Subcutaneous adipose tissue (tissue), 4 donors: ENCODE results near the gene AICDA. TPM values are rescaled to one million over a fixed set of nuclear protein-coding genes. Genes with fewer than 3 reads are reported as not detected.

ENCODE experiments used
- total RNA-seq, 4 donors: library from RNA; depleted of rRNA; stranded (reverse); fragments of >200 nt; gene quantifications; one replicate each; pipeline ENCODE4 v1.1.0, GENCODE V29; 2016
- TF ChIP-seq, protein P1 (sequence below): fragments of 450-650 bp; IDR thresholded peaks from one replicate; pipeline ENCODE4 v1.5.1; 2016; ENCODE audit warnings: low read depth, mild to moderate bottlenecking, control low read depth, antibody characterized with exemption, moderate library complexity

Gene AICDA
- total RNA-seq, 4 donors from 2014 or later, result 1.0 to 4.8 (median 3.9) TPM; not detected in 1

DNA sequence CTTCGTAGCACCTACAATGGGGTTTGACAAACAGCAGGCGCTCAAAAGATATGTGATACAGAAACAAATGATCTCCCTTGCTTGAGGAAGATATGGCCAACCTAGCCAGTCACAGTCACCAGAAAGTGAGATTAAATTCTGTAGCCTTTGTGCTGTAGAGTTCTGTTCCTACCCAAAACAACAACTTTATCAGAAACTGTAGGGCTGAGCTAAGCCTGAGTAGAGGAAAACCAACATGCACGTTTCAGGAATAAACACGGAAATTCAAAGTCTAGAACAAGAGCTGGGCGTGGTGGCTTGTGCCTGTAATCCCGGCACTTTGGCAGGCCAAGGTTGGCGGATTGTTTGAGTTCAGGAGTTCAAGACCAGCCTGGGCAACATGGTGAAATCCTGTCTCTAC lies 23.0 kb downstream of the AICDA start:
- TF ChIP-seq, protein P1, sequence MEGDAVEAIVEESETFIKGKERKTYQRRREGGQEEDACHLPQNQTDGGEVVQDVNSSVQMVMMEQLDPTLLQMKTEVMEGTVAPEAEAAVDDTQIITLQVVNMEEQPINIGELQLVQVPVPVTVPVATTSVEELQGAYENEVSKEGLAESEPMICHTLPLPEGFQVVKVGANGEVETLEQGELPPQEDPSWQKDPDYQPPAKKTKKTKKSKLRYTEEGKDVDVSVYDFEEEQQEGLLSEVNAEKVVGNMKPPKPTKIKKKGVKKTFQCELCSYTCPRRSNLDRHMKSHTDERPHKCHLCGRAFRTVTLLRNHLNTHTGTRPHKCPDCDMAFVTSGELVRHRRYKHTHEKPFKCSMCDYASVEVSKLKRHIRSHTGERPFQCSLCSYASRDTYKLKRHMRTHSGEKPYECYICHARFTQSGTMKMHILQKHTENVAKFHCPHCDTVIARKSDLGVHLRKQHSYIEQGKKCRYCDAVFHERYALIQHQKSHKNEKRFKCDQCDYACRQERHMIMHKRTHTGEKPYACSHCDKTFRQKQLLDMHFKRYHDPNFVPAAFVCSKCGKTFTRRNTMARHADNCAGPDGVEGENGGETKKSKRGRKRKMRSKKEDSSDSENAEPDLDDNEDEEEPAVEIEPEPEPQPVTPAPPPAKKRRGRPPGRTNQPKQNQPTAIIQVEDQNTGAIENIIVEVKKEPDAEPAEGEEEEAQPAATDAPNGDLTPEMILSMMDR, result no peak

DNA sequence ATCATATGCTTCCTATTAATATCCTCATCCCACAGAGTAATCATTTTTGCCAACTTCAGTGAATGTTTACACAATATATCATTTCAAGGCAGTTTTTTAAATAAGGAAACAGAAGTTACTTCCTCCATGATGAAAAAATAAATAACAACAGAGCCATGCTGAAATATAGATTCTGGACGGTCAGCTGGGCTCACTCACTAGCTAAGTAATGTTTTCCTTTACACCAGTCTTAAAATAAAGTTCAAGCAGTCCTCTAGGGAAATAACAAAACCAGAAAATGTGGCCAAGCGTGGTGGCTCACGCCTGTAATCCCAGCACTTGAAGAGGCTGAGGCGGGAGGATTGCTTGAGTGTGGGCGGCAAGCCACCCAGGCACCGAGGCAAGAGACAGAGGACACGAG lies 28.7 kb downstream of the AICDA start:
- TF ChIP-seq, protein P1, result no peak

DNA sequence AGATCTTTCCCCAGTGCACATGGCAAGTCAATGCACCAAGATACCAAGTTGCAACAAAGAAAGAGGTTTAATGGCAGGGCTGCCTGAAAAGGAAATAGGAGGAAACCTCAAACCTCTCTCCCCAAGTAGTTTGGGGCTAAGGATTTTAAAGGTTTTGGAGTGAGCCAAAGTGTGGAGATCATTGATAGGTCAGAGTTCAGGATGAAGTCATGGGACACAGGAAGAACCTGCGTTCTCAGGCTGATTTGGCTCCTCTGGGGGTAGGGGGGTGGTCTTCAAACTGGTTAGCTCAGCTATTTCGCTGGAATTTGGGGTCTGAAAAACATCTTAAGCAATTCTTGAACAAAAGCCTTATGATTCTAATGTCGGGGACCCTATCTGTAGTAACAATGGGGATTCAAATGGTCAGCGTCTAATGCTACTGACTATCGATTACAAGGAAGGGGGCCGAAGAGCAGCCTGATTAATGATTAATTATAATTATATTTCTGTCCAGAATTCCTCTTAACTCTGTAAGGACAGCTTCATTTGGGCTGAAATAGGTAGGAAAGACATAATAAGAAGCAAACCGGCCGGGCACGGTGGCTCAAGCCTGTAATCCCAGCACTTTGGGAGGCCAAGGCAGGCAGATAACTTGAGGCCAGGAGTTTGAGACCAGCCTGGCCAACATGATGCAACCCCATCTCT lies 31.4 kb downstream of the AICDA start:
- TF ChIP-seq, protein P1, result no peak

DNA sequence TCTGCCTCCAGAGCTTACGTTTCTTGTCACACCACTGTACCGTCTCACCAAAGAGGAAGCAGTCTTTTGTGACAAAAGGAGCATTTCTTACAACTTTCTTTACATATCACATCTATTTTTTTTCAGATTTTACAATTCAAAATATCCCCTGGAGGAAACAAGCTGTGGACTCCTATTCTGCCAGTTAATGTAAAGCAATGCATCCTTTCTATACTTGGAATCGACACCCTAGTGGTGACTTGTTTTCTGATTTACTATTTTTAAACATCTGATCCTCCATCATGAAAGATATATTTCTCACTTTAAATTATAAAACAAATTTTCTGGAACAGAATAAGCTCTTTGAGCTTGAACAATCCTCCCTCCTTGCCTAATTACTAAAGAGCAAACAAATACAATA lies 34.8 kb downstream of the AICDA start:
- TF ChIP-seq, protein P1, result no peak

DNA sequence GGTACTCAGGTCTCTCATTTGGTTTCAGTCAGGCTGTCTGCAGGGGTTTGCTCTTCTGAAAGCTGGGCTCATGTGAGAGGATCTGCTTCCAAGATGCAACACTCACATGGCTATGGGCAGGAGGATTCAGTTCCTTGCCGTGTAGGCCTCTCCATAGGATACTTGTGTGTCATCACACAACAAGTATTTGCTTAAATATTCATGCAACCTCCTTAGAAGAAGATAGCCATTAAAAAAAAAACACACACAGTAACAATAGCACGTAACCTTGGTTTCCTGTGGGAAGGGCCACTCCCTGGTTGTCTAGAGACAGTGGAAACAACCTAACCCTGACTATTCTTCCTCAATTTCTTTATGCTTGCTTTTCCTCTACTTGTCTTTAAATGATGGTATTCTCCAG lies 40.2 kb downstream of the AICDA start:
- TF ChIP-seq, protein P1, result no peak

DNA sequence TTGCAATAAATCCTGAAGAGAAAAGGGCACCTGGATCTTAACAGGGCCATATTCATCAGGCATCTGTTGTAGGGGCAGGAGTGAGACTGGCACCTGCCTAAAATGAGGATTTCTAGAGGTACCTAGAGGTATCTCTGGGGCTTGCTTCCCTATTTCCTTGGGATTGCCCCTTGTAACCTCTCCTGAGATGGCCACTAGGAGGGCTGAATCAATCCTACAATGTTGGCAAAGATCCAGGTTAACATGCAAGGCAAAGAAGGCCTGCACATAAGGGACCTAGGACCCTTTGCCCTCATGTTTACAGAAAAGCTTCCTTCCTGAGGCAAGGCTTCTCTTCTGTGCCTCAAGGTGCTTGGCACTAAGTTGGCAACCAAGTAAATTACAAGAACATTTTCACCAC lies 46.1 kb downstream of the AICDA start:
- TF ChIP-seq, protein P1, result no peak

DNA sequence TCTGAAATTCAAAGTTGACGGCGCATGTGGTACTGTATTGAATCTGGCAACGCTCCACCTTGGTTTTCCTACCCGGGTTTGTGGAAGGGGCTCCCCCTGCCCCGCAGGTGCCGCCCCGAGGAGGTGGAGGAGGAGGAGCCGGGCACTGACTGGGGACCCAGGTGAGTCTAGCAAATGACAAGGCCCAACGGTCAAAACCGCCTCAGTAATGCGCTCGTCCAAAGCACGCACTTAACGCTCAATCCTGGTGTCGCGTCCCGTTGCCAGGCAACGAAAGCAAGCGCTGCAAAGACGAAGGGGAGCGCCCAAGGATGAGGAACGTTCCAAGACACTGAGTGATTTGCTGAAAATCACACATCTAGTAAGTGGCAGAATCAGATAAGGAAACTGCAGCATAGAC lies 48.0 kb downstream of the AICDA start:
- TF ChIP-seq, protein P1, result no peak
